Spleen (tissue), 11 donors: Measurements from ENCODE around the gene KIF25. TPM values are rescaled to one million over a fixed set of nuclear protein-coding genes. Genes with fewer than 3 reads are reported as not detected.

Experiments used
- DNase-seq: peaks from one replicate; pipeline ENCODE4 v3.0.0-alpha.2; 2020
- H3K27ac ChIP-seq, 8 donors: fragments of 200-600 bp; sonication (generic) in 7 of 8; 1 replicate in 4 of 8; 2 replicates in 4 of 8; pipeline versions ENCODE4 v1.5.0 to v1.8.0; 2016 to 2021; ENCODE audit warnings: inconsistent platforms in 4 of 8, mild to moderate bottlenecking in 4 of 8, moderate library complexity in 1 of 8
- H3K27me3 ChIP-seq, 7 donors: fragments of 200-600 bp; sonication (generic) in 6 of 7; replicated peaks in 1 of 7; 1 replicate in 4 of 7; 2 replicates in 3 of 7; pipeline versions ENCODE4 v1.5.0 to v1.8.0; 2016 to 2021; ENCODE audit warnings: inconsistent platforms in 3 of 7, mild to moderate bottlenecking in 1 of 7
- H3K36me3 ChIP-seq, 6 donors: fragments of 200-600 bp; sonication (generic) in 5 of 6; 1 replicate in 4 of 6; 2 replicates in 2 of 6; pipeline versions ENCODE4 v1.5.0 to v1.8.0; 2016 to 2021; ENCODE audit warnings: inconsistent platforms in 2 of 6
- H3K4me1 ChIP-seq, 6 donors: fragments of 200-600 bp; sonication (generic) in 5 of 6; 1 replicate in 3 of 6; 2 replicates in 3 of 6; pipeline versions ENCODE4 v1.5.0 to v1.8.0; 2016 to 2021; ENCODE audit warnings: inconsistent platforms in 3 of 6
- H3K4me3 ChIP-seq, 8 donors: fragments of 200-600 bp; sonication (generic) in 7 of 8; 1 replicate in 4 of 8; 2 replicates in 4 of 8; pipeline versions ENCODE4 v1.5.0 to v1.8.0; 2016 to 2021; ENCODE audit warnings: inconsistent platforms in 4 of 8, mild to moderate bottlenecking in 4 of 8, moderate library complexity in 2 of 8
- H3K9me3 ChIP-seq, 8 donors: fragments of 200-600 bp; sonication (generic) in 7 of 8; 1 replicate in 4 of 8; 2 replicates in 4 of 8; pipeline versions ENCODE4 v1.5.0 to v1.8.0; 2016 to 2021; ENCODE audit warnings: inconsistent platforms in 4 of 8
- CTCF ChIP-seq, 11 experiments: fragments of 200-600 bp in 7 of 11; fragments of 450-650 bp in 4 of 11; sonication (generic) in 4 of 11; IDR thresholded peaks in 8 of 11; conservative IDR thresholded peaks in 3 of 11; 1 replicate in 7 of 11; 2 replicates in 4 of 11; pipeline versions ENCODE4 v1.4.0 to v1.8.0; 2016 to 2021; ENCODE audit warnings: antibody characterized with exemption in 11 of 11, inconsistent platforms in 4 of 11, mild to moderate bottlenecking in 1 of 11
- POLR2A ChIP-seq, 3 donors: fragments of 450-650 bp; IDR thresholded peaks; one replicate each; pipeline ENCODE4 v1.5.1; 2017; ENCODE audit warnings: antibody characterized with exemption in 3 of 3, mild to moderate bottlenecking in 1 of 3
- POLR2AphosphoS5 ChIP-seq, 3 donors: sonication (generic); formaldehyde crosslinking; IDR thresholded peaks; one replicate each; pipeline ENCODE4 v1.5.1; 2017; ENCODE audit warnings: antibody characterized with exemption in 3 of 3
- WGBS, 5 donors: extraction: QIAGEN DNeasy Blood & Tissue Kit in 3 of 5; methylation state at CpG; one replicate each; pipeline versions ENCODE4 v1.1.5 to v1.1.7; 2013 to 2018; 5-methylcytosine and 5-hydroxymethylcytosine counted together
- intact Hi-C: fragments of 100-400 bp; cut with DNase I; formaldehyde crosslinking; loops from one replicate; pipeline ENCODE4 v1.15.0; 2023; ENCODE audit warnings: low total_unique reads
- polyA plus RNA-seq, 3 donors: library from polyadenylated mRNA; stranded (reverse); fragments of 200-250 nt; gene quantifications; one replicate each; pipeline ENCODE4 v1.2.1, GENCODE V29; 2013
- total RNA-seq, 7 donors: library from RNA; depleted of rRNA in 3 of 7; stranded (reverse); fragments of >200 nt in 3 of 7; fragmentation: NEBNext Ultra II Directional in 4 of 7; extraction: Animal tissue kit (Norgen Biotek cat#: 25700) in 4 of 7; gene quantifications; one replicate each; pipeline versions ENCODE4 v1.1.0 to v1.2.1, GENCODE V29; 2016 to 2021
- donor health status: healthy with polysubstance abuse.
- donor health status: DM: no; HTN: no; CAD: no; lungs with moderate emphysema.
- donor health status: DM: no; HTN: no; CAD: no.
- donor health status: Bipolar disorder and iron deficiency.
- donor health status: healthy.
- donor health status: DM: no; HTN: no; CAD: no.
- donor health status: DM: yes; HTN: yes; CAD: no.

The KIF25 gene
- total and polyA plus RNA-seq, 10 donors, result 0.32 to 1.7 (median 0.49) TPM; not detected in 3

GRCh38 chr6:168030218-168030746, 32.8 kb downstream of the KIF25 start:
- Histone ChIP-seq H3K27me3 (peaks cover 0 to 15% (median 0%) of the 10 kb centered on the region in 7 donors), H3K36me3 (no peaks in the 10 kb centered on the region), H3K4me1 (peaks cover 0 to 18% (median 6%) of the 10 kb centered on the region in 6 donors), H3K27ac (no peak overlapping the region), H3K4me3 (no peak overlapping the region), H3K9me3 (no peaks in the 10 kb centered on the region)
- 67 to 80% (median 70%) methylated on average over 5 of the region's 5 CpGs for WGBS, 5 donors
- no peak for TF ChIP-seq POLR2A (IDR thresholded peaks at IDR 0.05)
- no peak for TF ChIP-seq CTCF (IDR thresholded peaks at IDR 0.05 in 8 of 11, conservative IDR thresholded peaks at IDR 0.05 in 3 of 11)
- TF ChIP-seq POLR2AphosphoS5 (IDR thresholded peaks at IDR 0.05), result no peak
- DNase-seq, result no peak
- intact Hi-C loops, result no loop called here

- TF ChIP-seq CTCF (IDR thresholded peaks at IDR 0.05 in 8 of 11, conservative IDR thresholded peaks at IDR 0.05 in 3 of 11) (no peak), POLR2AphosphoS5 (IDR thresholded peaks at IDR 0.05) (no peak), POLR2A (IDR thresholded peaks at IDR 0.05) (no peak)
- Histone ChIP-seq H3K4me1 (peaks cover 0 to 20% (median 9%) of the 10 kb centered on the region in 6 donors), H3K27me3 (peaks cover 0 to 22% (median 0%) of the 10 kb centered on the region in 7 donors), H3K27ac (peak overlapping the region in 1 of 8 donors; percentile 58), H3K9me3 (peaks cover 0 to 4% (median 0%) of the 10 kb centered on the region in 8 donors), H3K4me3 (no peak overlapping the region), H3K36me3 (no peaks in the 10 kb centered on the region)
- DNase-seq, result no peak
- intact Hi-C loops, result no loop called here
- WGBS, 5 donors, result 43 to 87% (median 67%) methylated on average over 2 of the region's 2 CpGs
Measured at GRCh38 chr6:168030908-168031307, 33.4 kb downstream of the KIF25 start.

- intact Hi-C loops, result no loop called here
- H3K27me3 ChIP-seq, result peaks cover 0 to 27% (median 0%) of the 10 kb centered on the region in 7 donors
- peaks cover 0 to 26% (median 11%) of the 10 kb centered on the region in 6 donors for H3K4me1 ChIP-seq
- peak overlapping the region in 7 of 8 donors; percentile 37 to 58 (median 42) for H3K27ac ChIP-seq
- TF ChIP-seq POLR2A (IDR thresholded peaks at IDR 0.05) (no peak), CTCF (IDR thresholded peaks at IDR 0.05 in 8 of 11, conservative IDR thresholded peaks at IDR 0.05 in 3 of 11) (no peak), POLR2AphosphoS5 (IDR thresholded peaks at IDR 0.05) (no peak)
- peak; percentile 41 for DNase-seq
- H3K4me3 ChIP-seq, result no peak overlapping the region
- 75 to 89% (median 84%) methylated on average over 14 of the region's 14 CpGs for WGBS, 5 donors
- peaks cover 0 to 4% (median 0%) of the 10 kb centered on the region in 8 donors for H3K9me3 ChIP-seq
- H3K36me3 ChIP-seq, result no peaks in the 10 kb centered on the region
Measured at GRCh38 chr6:168031411-168031971, 34.0 kb downstream of the KIF25 start.

GRCh38 chr6:168032005-168032760, 34.7 kb downstream of the KIF25 start:
- Histone ChIP-seq H3K4me3 (no peak overlapping the region), H3K4me1 (peaks cover 0 to 32% (median 15%) of the 10 kb centered on the region in 6 donors), H3K27me3 (peaks cover 0 to 33% (median 0%) of the 10 kb centered on the region in 7 donors), H3K27ac (peak overlapping the region in 7 of 8 donors; percentile 37 to 58 (median 42)), H3K36me3 (no peaks in the 10 kb centered on the region), H3K9me3 (peaks cover 0 to 7% (median 0%) of the 10 kb centered on the region in 8 donors)
- intact Hi-C loops, result no loop called here
- 27 to 37% (median 28%) methylated on average over 12 of the region's 12 CpGs for WGBS, 5 donors
- TF ChIP-seq POLR2A (IDR thresholded peaks at IDR 0.05) (no peak), CTCF (IDR thresholded peaks at IDR 0.05 in 8 of 11, conservative IDR thresholded peaks at IDR 0.05 in 3 of 11) (peak in 1 of 11 experiments; percentile 12), POLR2AphosphoS5 (IDR thresholded peaks at IDR 0.05) (no peak)
- peak; percentile 23 for DNase-seq
